ENCODE measurements around the gene GABPB2. TPM values are rescaled to one million over a fixed set of nuclear protein-coding genes. Genes with fewer than 3 reads are reported as not detected.

The GABPB2 gene
- polyA plus RNA-seq, 1 of the 3 experiments (the other 2 are of a cell fraction): 2.4 TPM

DNA sequence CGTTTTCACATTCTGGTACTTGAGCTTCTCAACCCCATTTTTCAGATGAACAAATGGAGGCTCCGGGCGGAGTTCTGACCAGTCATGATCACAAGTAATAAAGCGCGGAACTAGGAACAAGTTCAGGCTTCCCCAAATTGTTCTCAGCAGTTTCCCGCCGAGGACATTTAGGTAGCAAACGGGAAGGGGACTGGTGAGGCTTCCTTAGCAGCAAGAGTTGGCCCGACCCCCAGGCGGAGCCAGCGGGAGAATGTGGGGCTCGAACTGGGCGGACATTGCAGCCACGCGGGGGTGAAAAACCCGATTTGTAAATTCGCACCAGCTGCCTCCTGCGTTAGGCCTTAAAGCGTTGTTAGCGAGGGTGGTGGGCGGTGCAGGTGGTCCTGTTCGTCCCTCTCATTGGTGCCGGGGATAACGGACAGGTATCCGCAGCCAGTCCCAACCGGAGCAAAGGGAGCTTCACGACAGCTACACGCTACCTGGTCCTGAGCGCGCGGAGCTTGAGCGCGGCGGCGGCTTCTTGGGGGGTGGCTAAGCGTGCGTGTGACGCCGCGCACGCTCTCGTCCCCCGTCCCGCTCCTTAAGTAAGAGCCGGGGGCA, 60.5 kb downstream of the GABPB2 start:
- ChIA-PET POLR2A (no interaction called here), CTCF (interaction anchor here (0.7 to 1.7 kb wide), 3 partner anchors 15 to 875 kb away, joined by 3 to 8 read pairs (median 3); no protein-coding TSS in a partner anchor)
- WGBS (ENCODE audit: low lambda C conversion rate): 91% methylated on average over 44 of the region's 45 CpGs
- no peaks in the 10 kb centered on the region for H3K36me3 ChIP-seq (replicated peaks in 1 of 2; ENCODE audit: control insufficient read depth in 1 of 2, insufficient read depth in 2 of 2, low read length in 1 of 2)
- no peak overlapping the region for H3K27ac ChIP-seq (ENCODE audit: low read depth in 2 of 2, low read length in 1 of 2)
- H3F3A ChIP-seq (replicated peaks; ENCODE audit: insufficient read depth): peaks cover 13% of the 10 kb centered on the region
- H3K4me2 ChIP-seq: no peak overlapping the region
- H3K4me3 ChIP-seq (ENCODE audit: low read depth in 2 of 2, low read length in 1 of 2): no peak overlapping the region
- no peak overlapping the region for H3K9ac ChIP-seq
- H4K20me1 ChIP-seq (ENCODE audit: insufficient read depth): no peaks in the 10 kb centered on the region
- DNase-seq: peak; percentile 31
- H3K79me2 ChIP-seq (ENCODE audit: insufficient read depth): no peaks in the 10 kb centered on the region
- no peaks in the 10 kb centered on the region for H3K9me3 ChIP-seq
- H3K4me1 ChIP-seq (ENCODE audit: control insufficient read depth in 1 of 2, insufficient read depth in 2 of 2, low read depth in 1 of 2, low read length in 1 of 2): no peaks in the 10 kb centered on the region
- H3K27me3 ChIP-seq (ENCODE audit: insufficient read depth): no peaks in the 10 kb centered on the region
- TF ChIP-seq GABPA (IDR thresholded peaks at IDR 0.05; ENCODE audit: low read depth) (no peak), MAX (IDR thresholded peaks at IDR 0.05; ENCODE audit: low read depth) (no peak), JUND (IDR thresholded peaks at IDR 0.05) (no peak), YY1 (IDR thresholded peaks at IDR 0.05; ENCODE audit: low read depth) (no peak), REST (IDR thresholded peaks at IDR 0.05; ENCODE audit: low read depth, low read length) (no peak)
- TF ChIP-seq, protein P1, sequence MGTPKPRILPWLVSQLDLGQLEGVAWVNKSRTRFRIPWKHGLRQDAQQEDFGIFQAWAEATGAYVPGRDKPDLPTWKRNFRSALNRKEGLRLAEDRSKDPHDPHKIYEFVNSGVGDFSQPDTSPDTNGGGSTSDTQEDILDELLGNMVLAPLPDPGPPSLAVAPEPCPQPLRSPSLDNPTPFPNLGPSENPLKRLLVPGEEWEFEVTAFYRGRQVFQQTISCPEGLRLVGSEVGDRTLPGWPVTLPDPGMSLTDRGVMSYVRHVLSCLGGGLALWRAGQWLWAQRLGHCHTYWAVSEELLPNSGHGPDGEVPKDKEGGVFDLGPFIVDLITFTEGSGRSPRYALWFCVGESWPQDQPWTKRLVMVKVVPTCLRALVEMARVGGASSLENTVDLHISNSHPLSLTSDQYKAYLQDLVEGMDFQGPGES (IDR thresholded peaks at IDR 0.05; ENCODE audit: low read depth, low read length): no peak
- no peak overlapping the region for H2AFZ ChIP-seq (ENCODE audit: low read depth)
- no peaks in the 10 kb centered on the region for H3K9me2 ChIP-seq

GRCh38 chr1:151131701-151132334, 61.3 kb downstream of the GABPB2 start:
- no peaks in the 10 kb centered on the region for H3K4me1 ChIP-seq (ENCODE audit: control insufficient read depth in 1 of 2, insufficient read depth in 2 of 2, low read depth in 1 of 2, low read length in 1 of 2)
- no peak overlapping the region for H2AFZ ChIP-seq (ENCODE audit: low read depth)
- H4K20me1 ChIP-seq (ENCODE audit: insufficient read depth): no peaks in the 10 kb centered on the region
- H3K79me2 ChIP-seq (ENCODE audit: insufficient read depth): no peaks in the 10 kb centered on the region
- WGBS (ENCODE audit: low lambda C conversion rate): 86% methylated on average over 26 of the region's 39 CpGs
- POLR2A ChIA-PET: no interaction called here
- H3K27ac ChIP-seq (ENCODE audit: low read depth in 2 of 2, low read length in 1 of 2): no peak overlapping the region
- H3K36me3 ChIP-seq (replicated peaks in 1 of 2; ENCODE audit: control insufficient read depth in 1 of 2, insufficient read depth in 2 of 2, low read length in 1 of 2): no peaks in the 10 kb centered on the region
- no peaks in the 10 kb centered on the region for H3K27me3 ChIP-seq (ENCODE audit: insufficient read depth)
- H3F3A ChIP-seq (replicated peaks; ENCODE audit: insufficient read depth): peaks cover 13% of the 10 kb centered on the region
- H3K9ac ChIP-seq: no peak overlapping the region
- no peak overlapping the region for H3K4me2 ChIP-seq
- H3K4me3 ChIP-seq (ENCODE audit: low read depth in 2 of 2, low read length in 1 of 2): no peak overlapping the region
- CTCF ChIA-PET: interaction anchor here (0.7 to 1.7 kb wide), 2 partner anchors 32 to 876 kb away, joined by 3 to 8 read pairs; no protein-coding TSS in a partner anchor
- no peaks in the 10 kb centered on the region for H3K9me2 ChIP-seq
- peak; percentile 23 for DNase-seq
- no peaks in the 10 kb centered on the region for H3K9me3 ChIP-seq
- TF ChIP-seq, protein P1 (IDR thresholded peaks at IDR 0.05; ENCODE audit: low read depth, low read length): no peak
- TF ChIP-seq RXRA (IDR thresholded peaks at IDR 0.05; ENCODE audit: borderline replicate concordance, low read depth): no peak
- TF ChIP-seq SMC3 (IDR thresholded peaks at IDR 0.05; ENCODE audit: low read depth, low read length): no peak
- no peak for TF ChIP-seq GATA2 (CRISPR knock-in tag; IDR thresholded peaks at IDR 0.05)
- TF ChIP-seq FOSL2 (IDR thresholded peaks at IDR 0.05; ENCODE audit: borderline replicate concordance, low read depth): no peak
- TF ChIP-seq NRF1 (IDR thresholded peaks at IDR 0.05; ENCODE audit: low read depth, low read length): no peak
- TF ChIP-seq MXI1 (IDR thresholded peaks at IDR 0.05; ENCODE audit: low read depth, low read length): no peak
- no peak for TF ChIP-seq USF2 (IDR thresholded peaks at IDR 0.05; ENCODE audit: borderline replicate concordance, low read depth, low read length)
- TF ChIP-seq SIN3A (IDR thresholded peaks at IDR 0.05; ENCODE audit: borderline replicate concordance, low read depth, low read length): no peak
- TF ChIP-seq NFIC (IDR thresholded peaks at IDR 0.05; ENCODE audit: borderline replicate concordance): no peak
- no peak for TF ChIP-seq RAD21 (IDR thresholded peaks at IDR 0.05; ENCODE audit: low read length)
- TF ChIP-seq CHD2 (IDR thresholded peaks at IDR 0.05; ENCODE audit: low read length, partially characterized antibody): no peak
- TF ChIP-seq FOXM1 (IDR thresholded peaks at IDR 0.05; ENCODE audit: low read depth): no peak

Data from SK-N-SH (cell line).